Tibial nerve (tissue), 4 donors: ENCODE data around the gene DCAF15.

Experiments used
- CTCF ChIP-seq, 5 experiments: fragments of 200-600 bp in 3 of 5; fragments of 450-650 bp in 2 of 5; sonication (generic) in 3 of 5; IDR thresholded peaks; one replicate each; pipeline ENCODE4 v1.5.1; 2016 to 2019; ENCODE audit warnings: antibody characterized with exemption in 5 of 5, mild to moderate bottlenecking in 3 of 5, moderate library complexity in 2 of 5
- EP300 ChIP-seq, 2 donors: sonication (generic); formaldehyde crosslinking; IDR thresholded peaks; one replicate each; pipeline ENCODE4 v1.6.1; 2017; ENCODE audit warnings: antibody characterized with exemption in 2 of 2, mild to moderate bottlenecking in 1 of 2
- POLR2A ChIP-seq, 2 donors: fragments of 450-650 bp; IDR thresholded peaks; one replicate each; pipeline ENCODE4 v1.6.1; 2017; ENCODE audit warnings: antibody characterized with exemption in 2 of 2, mild to moderate bottlenecking in 2 of 2, moderate library complexity in 2 of 2

- TF ChIP-seq CTCF (IDR thresholded peaks at IDR 0.05) (no peak), POLR2A (IDR thresholded peaks at IDR 0.05) (no peak), EP300 (IDR thresholded peaks at IDR 0.05) (no peak)
These were observed 17.6 kb downstream of the DCAF15 start for GRCh38 chr19:13969897-13970296.
